GM10248 (cell line): Measurements from ENCODE around the gene PRSS38.

Experiments used
- CTCF ChIA-PET: fragments of 300-600 bp; sonication (Branson Sonifier 250); formaldehyde crosslinking; extraction: SDS; loops from one replicate; lab custom pipeline; 2021; ENCODE audit warnings: antibody characterized with exemption; lab: Yijun Ruan, JAX
- POLR2A ChIA-PET: fragments of 350-650 bp; sonication (Branson Sonifier 250); formaldehyde crosslinking; extraction: SDS; loops from one replicate; lab custom pipeline; 2020; ENCODE audit warnings: antibody characterized with exemption; lab: Yijun Ruan, JAX
- DNase-seq: peaks from one replicate; pipeline ENCODE4 v3.0.0; 2012; ENCODE audit errors: extremely low spot score
- TF ChIP-seq, protein P1 (sequence below): IDR thresholded peaks from 2 replicates; pipeline ENCODE4 v1.5.1; 2012; ENCODE audit warnings: mild to moderate bottlenecking, low read depth; ENCODE audit errors: extremely low read depth, missing control alignments, control extremely low read depth

The PRSS38 gene

DNA sequence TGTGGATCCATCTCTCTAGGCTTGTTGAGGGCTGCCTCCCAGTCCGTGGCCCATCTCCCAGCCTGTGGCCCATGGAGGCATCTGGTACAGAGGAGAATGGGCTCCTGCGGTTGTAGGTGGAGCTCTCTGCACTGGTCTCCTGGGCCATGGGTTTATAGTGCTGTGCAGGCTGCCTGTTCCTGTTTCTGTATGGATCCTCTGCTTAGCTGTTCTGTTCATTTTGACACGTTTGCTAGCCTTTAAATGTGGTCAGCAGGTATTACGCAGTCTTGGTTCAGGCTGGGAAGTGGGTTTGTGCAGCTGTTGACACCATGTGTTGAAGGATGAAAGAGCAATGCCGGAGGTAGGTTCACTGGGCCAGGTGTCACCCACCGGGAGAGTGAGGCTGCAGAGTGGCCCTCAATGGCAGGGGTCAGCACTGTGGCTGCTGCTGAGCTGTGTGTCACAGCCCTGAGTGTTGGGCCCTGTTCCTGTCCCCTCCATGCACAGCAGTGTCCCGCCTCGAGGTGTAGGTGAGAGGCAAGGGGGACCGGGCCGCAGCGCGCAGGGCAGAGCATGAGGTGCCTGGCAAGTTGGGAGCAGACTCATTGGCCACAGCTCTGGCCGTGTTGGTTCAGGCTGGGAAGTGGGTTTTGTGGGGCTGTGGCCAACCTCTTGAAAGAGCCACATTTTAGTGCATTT is 41.3 kb upstream of the PRSS38 start:
- ChIA-PET POLR2A (no interaction called here), CTCF (interaction anchor here (1.1 to 4.8 kb wide), 2 partner anchors 12 to 27 kb away, joined by 3 to 27 read pairs; no protein-coding TSS in a partner anchor)
- TF ChIP-seq, protein P1, sequence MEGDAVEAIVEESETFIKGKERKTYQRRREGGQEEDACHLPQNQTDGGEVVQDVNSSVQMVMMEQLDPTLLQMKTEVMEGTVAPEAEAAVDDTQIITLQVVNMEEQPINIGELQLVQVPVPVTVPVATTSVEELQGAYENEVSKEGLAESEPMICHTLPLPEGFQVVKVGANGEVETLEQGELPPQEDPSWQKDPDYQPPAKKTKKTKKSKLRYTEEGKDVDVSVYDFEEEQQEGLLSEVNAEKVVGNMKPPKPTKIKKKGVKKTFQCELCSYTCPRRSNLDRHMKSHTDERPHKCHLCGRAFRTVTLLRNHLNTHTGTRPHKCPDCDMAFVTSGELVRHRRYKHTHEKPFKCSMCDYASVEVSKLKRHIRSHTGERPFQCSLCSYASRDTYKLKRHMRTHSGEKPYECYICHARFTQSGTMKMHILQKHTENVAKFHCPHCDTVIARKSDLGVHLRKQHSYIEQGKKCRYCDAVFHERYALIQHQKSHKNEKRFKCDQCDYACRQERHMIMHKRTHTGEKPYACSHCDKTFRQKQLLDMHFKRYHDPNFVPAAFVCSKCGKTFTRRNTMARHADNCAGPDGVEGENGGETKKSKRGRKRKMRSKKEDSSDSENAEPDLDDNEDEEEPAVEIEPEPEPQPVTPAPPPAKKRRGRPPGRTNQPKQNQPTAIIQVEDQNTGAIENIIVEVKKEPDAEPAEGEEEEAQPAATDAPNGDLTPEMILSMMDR = no peak
- no peak for DNase-seq

DNA sequence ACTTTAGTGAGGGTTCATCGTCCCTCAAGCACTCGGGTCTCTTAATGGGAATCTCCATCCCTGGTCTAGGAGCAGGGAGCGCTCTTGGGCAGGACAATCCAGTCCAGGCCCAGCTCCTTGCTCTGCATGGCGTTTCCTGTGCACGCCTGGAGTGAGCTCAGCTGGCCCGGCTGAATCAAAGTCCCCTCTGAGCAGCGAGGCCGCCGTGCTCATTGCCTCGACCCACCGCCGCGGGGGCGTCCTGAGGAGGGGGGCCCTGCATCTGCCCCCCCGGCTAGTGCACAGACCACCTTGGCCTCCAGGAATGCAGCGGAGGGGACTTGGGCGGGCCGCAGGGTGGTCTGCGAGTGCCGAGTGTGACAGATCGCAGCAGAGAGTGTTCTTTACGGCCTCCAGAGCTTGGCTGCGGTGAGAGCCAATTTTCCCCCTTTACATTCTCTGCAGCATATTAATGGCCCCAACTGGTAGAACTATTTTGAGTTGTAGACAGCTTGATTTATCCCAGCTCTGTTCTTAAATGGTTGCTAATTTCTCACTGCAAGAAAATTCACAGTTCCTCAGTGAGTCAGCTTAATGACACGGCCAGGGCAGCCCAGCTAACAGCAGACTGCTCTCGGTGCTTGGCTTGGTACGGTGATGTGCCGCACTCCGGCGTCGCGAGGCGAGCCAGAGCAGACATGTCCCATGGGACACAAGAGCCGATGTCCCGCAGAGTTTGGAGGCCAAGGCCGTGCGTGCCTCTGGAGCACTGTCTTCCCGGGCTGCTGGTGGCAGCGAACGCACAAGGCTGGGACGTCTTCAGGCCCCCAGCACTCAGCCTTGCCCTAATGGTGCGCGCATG is 40.4 kb upstream of the PRSS38 start:
- DNase-seq = no peak
- ChIA-PET POLR2A (interaction anchor here (0.5 to 0.9 kb wide), 2 partner anchors 11 to 20 kb away, joined by 4 read pairs; no protein-coding TSS in a partner anchor), CTCF (interaction anchor here (1.1 to 4.8 kb wide), 2 partner anchors 13 to 28 kb away, joined by 3 to 27 read pairs; no protein-coding TSS in a partner anchor)
- TF ChIP-seq, protein P1 = no peak

DNA sequence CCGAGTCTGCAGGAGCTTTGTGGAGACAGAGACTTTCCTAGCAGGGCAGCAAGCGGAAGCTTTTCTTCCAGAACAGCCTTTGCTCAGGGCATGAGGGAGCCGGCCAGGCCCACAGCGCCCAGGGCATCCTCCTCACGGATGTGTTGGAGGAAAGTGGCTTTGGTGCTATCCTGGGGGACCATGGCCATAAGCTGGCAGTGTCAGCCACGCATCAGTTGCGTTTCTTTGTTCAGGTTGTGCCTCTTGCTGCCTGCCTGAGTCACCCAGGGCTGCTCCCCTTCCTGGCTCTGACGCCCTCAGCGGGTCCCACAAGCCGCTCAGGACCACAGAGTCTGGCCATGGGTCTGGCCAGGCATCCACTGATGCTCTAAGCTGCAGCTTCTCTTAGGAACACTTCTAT is 39.6 kb upstream of the PRSS38 start:
- POLR2A ChIA-PET = interaction anchor here (0.9 kb wide), 1 partner anchor 11 kb away, joined by 4 read pairs; no protein-coding TSS in a partner anchor
- CTCF ChIA-PET = interaction anchor here (4.8 kb wide), 1 partner anchor 14 kb away, joined by 27 read pairs; no protein-coding TSS in a partner anchor
- no peak for DNase-seq
- TF ChIP-seq, protein P1 = no peak

DNA sequence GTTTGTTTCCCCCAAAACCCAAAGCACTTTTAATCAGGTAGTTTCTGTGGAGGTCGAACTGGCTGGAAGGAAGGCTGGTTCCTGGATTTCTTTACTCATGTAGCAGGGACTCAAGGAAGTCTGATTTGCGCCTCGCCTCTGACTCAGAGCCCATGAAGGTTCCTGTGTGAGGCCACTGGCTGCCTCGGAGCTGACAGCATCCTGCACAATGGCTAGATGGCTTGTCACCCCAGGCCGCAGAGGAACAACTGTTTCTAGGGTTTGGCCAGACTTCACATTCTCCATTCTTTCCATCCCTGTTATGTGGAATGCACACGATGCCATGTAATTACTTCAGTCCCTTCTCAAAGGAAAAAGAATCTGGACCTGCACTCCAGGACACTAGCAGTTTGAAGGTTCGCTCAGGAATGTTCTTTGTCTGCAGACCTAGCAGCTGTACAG is 39.1 kb upstream of the PRSS38 start:
- no peak for DNase-seq
- TF ChIP-seq, protein P1 = no peak
- CTCF ChIA-PET = interaction anchor here (4.8 kb wide), 1 partner anchor 14 kb away, joined by 27 read pairs; no protein-coding TSS in a partner anchor
- POLR2A ChIA-PET = no interaction called here

DNA sequence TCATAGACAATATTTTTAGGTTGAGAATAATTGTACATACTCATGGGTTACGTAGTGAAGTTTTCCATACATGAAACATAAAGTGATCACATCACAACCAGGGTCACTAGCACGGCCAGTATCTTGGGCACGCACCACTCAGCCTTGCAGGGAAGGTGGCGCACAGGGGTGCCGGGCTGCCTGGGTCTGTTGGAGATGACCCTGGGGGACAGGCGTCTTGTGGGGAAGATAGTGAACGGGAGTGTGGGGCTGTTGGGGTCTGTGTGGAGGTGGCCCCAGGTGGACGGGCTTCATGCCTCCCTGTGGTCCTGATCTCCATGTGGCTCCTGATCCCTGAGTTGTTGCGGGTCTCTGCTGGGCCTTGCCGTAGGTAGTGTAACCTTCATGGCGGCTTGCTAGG is 38.3 kb upstream of the PRSS38 start:
- ChIA-PET POLR2A (no interaction called here), CTCF (interaction anchor here (4.8 kb wide), 1 partner anchor 15 kb away, joined by 27 read pairs; no protein-coding TSS in a partner anchor)
- TF ChIP-seq, protein P1 = no peak
- no peak for DNase-seq

DNA sequence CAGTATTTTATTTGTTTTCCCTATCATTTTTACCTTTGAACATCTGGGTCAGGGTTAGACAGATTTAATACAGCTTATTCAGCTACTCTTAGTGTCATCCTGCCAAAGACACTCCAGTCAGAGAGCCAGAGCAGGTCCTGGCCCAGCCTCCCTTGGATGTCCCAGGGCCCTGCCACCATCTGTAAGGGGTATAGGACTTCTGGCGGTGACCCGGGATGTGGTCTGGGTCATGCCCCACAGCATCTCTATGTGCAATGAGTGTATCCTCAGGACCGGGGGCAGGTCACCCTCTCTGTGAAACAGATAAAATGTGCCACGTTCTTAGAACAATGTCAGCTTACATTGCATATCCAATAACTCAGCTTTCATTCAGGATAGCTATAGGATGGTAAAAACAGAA is 37.8 kb upstream of the PRSS38 start:
- no peak for DNase-seq
- ChIA-PET POLR2A (no interaction called here), CTCF (interaction anchor here (0.9 kb wide), 1 partner anchor 16 kb away, joined by 3 read pairs; no protein-coding TSS in a partner anchor)
- TF ChIP-seq, protein P1 = no peak
